Prostate gland (tissue), 2 donors: ENCODE measurements around the gene KLHL25. TPM values are rescaled to one million over a fixed set of nuclear protein-coding genes. Genes with fewer than 3 reads are reported as not detected.

ENCODE experiments used
- DNase-seq: peaks from one replicate; pipeline ENCODE4 v3.0.0-alpha.2; 2019; ENCODE audit warnings: low spot score
- H3K27ac ChIP-seq, 2 donors: fragments of 200-600 bp; sonication (generic); 2 replicates each; pipeline ENCODE4 v1.5.1; 2017 to 2019
- H3K27me3 ChIP-seq: fragments of 200-600 bp; sonication (generic); replicated peaks from 2 replicates; pipeline ENCODE4 v1.5.1; 2019; ENCODE audit not compliant: insufficient read depth
- H3K36me3 ChIP-seq, 2 donors: fragments of 200-600 bp; sonication (generic); 1 replicate in 1 of 2; 2 replicates in 1 of 2; pipeline versions ENCODE4 v1.5.1 to v1.8.1; 2017 to 2019
- H3K4me1 ChIP-seq: fragments of 200-600 bp; sonication (generic); replicated peaks from 2 replicates; pipeline ENCODE4 v1.5.1; 2019
- H3K4me3 ChIP-seq, 2 donors: fragments of 200-600 bp; sonication (generic); 2 replicates each; pipeline ENCODE4 v1.5.1; 2017 to 2019
- H3K9me3 ChIP-seq: fragments of 200-600 bp; sonication (generic); 2 replicates; pipeline ENCODE4 v1.5.1; 2017
- CTCF ChIP-seq, 4 experiments: fragments of 200-600 bp in 2 of 4; fragments of 450-650 bp in 2 of 4; sonication (generic) in 2 of 4; IDR thresholded peaks; 1 replicate in 3 of 4; 2 replicates in 1 of 4; pipeline ENCODE4 v1.5.1; 2016 to 2019; ENCODE audit warnings: antibody characterized with exemption in 4 of 4, mild to moderate bottlenecking in 2 of 4, moderate library complexity in 2 of 4
- POLR2A ChIP-seq: fragments of 450-650 bp; IDR thresholded peaks from one replicate; pipeline ENCODE4 v1.6.1; 2016; ENCODE audit warnings: antibody characterized with exemption, mild to moderate bottlenecking
- POLR2AphosphoS5 ChIP-seq: sonication (generic); formaldehyde crosslinking; IDR thresholded peaks from one replicate; pipeline ENCODE4 v1.6.1; 2017; ENCODE audit warnings: antibody characterized with exemption
- WGBS: methylation state at CpG from one replicate; pipeline ENCODE4 v1.1.5; 2018; 5-methylcytosine and 5-hydroxymethylcytosine counted together
- intact Hi-C: fragments of 100-400 bp; cut with DNase I; formaldehyde crosslinking; loops from one replicate; pipeline ENCODE4 v1.14.2; 2022
- total RNA-seq, 2 donors: library from RNA; depleted of rRNA; stranded (reverse); fragments of >200 nt; gene quantifications; one replicate each; pipeline ENCODE4 v1.1.0, GENCODE V29; 2016

KLHL25 gene
- total RNA-seq, 2 donors from 2014 or later: 5.1 to 30.8 TPM

GRCh38 chr15:85757073-85757938, 37.4 kb downstream of the KLHL25 start:
- Histone ChIP-seq H3K27ac (no peak overlapping the region), H3K27me3 (no peaks in the 10 kb centered on the region), H3K4me3 (no peak overlapping the region), H3K4me1 (no peaks in the 10 kb centered on the region), H3K9me3 (no peaks in the 10 kb centered on the region), H3K36me3 (no peaks in the 10 kb centered on the region)
- intact Hi-C loops: no loop called here
- DNase-seq: no peak
- no peak for TF ChIP-seq POLR2AphosphoS5
- TF ChIP-seq POLR2A: no peak
- TF ChIP-seq CTCF (IDR thresholded peaks at IDR 0.05): no peak
- 76% methylated on average over 13 of the region's 13 CpGs for WGBS

DNA sequence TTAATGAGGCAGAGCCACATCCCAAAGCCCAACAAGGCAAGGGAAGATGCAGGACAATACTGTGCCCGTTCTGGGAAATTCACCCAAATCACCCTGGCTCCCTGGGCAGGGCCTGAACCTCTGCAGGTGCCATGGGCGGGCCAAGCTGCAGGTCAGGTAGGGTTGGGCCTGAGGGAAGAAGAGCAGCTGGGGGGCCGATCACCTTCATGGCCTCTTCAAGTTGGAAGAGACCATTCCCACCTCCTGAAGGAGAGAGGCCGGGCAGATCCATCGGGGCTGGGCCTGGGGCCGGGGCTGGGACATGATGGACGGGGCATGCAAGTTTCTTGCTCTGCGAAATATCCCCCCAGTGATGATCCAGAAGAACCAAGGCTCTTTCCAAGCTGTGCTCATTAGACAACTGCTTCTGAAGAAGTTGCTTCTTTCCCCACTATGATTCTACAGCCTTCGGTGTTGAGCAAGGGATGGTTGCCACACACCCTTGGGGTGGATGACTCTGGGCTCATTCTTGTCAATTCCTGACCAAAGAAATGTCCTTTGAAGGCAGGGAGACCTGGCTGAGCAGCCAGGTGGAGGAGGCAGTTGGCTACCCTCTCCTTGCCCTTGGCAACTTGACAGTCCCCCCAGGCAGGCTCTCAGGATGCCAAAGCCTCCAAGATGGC, 38.2 kb downstream of the KLHL25 start:
- no peaks in the 10 kb centered on the region for H3K27me3 ChIP-seq
- H3K27ac ChIP-seq: no peak overlapping the region
- TF ChIP-seq POLR2A: no peak
- no peak for TF ChIP-seq CTCF (IDR thresholded peaks at IDR 0.05)
- no peak for TF ChIP-seq POLR2AphosphoS5
- H3K4me1 ChIP-seq: peaks cover 6% of the 10 kb centered on the region
- no peaks in the 10 kb centered on the region for H3K36me3 ChIP-seq
- no peak for DNase-seq
- intact Hi-C loops: no loop called here
- 93% methylated on average over 9 of the region's 9 CpGs for WGBS
- no peaks in the 10 kb centered on the region for H3K9me3 ChIP-seq
- H3K4me3 ChIP-seq: no peak overlapping the region

- no peak for DNase-seq
- Histone ChIP-seq H3K36me3 (no peaks in the 10 kb centered on the region), H3K27me3 (no peaks in the 10 kb centered on the region), H3K27ac (no peak overlapping the region), H3K4me1 (peaks cover 7% of the 10 kb centered on the region), H3K4me3 (no peak overlapping the region), H3K9me3 (no peaks in the 10 kb centered on the region)
- 96% methylated on average over 4 of the region's 4 CpGs for WGBS
- intact Hi-C loops: no loop called here
- TF ChIP-seq POLR2A (no peak), CTCF (IDR thresholded peaks at IDR 0.05) (no peak), POLR2AphosphoS5 (no peak)
Measured at GRCh38 chr15:85755942-85756341, 38.8 kb downstream of the KLHL25 start.

DNA sequence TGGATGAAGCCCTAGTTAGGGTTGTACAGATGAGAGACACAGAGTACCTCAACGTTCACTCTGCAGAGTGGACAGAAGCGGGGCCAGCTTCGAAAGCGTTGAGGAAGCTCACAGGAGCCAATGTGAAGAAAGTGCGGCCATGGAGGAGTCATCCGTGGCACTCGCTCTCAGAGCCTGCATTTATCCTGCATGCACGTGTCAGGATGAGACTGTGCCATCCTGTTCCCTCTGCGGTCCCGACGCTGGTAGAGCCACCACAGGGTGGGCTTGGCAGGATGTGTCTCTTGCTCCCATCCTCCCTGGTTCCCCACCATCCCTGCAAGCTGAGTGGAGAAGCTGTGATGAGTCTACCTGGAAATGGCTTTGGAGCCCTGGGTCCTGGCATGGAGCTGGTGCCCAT, 39.3 kb downstream of the KLHL25 start:
- WGBS: 90% methylated on average over 11 of the region's 11 CpGs
- Histone ChIP-seq H3K4me3 (no peak overlapping the region), H3K27ac (no peak overlapping the region), H3K36me3 (no peaks in the 10 kb centered on the region), H3K4me1 (peaks cover 7% of the 10 kb centered on the region), H3K9me3 (no peaks in the 10 kb centered on the region), H3K27me3 (no peaks in the 10 kb centered on the region)
- TF ChIP-seq CTCF (IDR thresholded peaks at IDR 0.05) (no peak), POLR2AphosphoS5 (no peak), POLR2A (no peak)
- intact Hi-C loops: no loop called here
- no peak for DNase-seq
